Endothelial cell of umbilical vein (primary cell): Measurements from ENCODE around the gene TMEM51.

Source experiments
- EZH2 ChIP-seq: IDR thresholded peaks from 2 replicates; pipeline ENCODE4 v1.6.1; 2012; ENCODE audit warnings: borderline replicate concordance, low read depth, mild to moderate bottlenecking, moderate library complexity, low read length, inconsistent platforms; ENCODE audit not compliant: severe bottlenecking
- FOS ChIP-seq: IDR thresholded peaks from 2 replicates; pipeline ENCODE4 v1.6.1; 2011; ENCODE audit warnings: mild to moderate bottlenecking, low read length, moderate library complexity, borderline replicate concordance; ENCODE audit not compliant: insufficient read depth
- GATA2 ChIP-seq: IDR thresholded peaks from 2 replicates; pipeline ENCODE4 v1.7.0; 2011; ENCODE audit warnings: low read depth, mild to moderate bottlenecking, moderate library complexity, mixed read lengths, low read length; ENCODE audit not compliant: insufficient read length, insufficient read depth
- JUN ChIP-seq: IDR thresholded peaks from 2 replicates; pipeline ENCODE4 v1.6.1; 2011; ENCODE audit warnings: borderline replicate concordance, low read depth; ENCODE audit not compliant: insufficient read length, insufficient read depth
- MYC ChIP-seq: IDR thresholded peaks from one replicate; pipeline ENCODE4 v1.6.1; 2011; ENCODE audit warnings: mild to moderate bottlenecking, low read depth, low read length
- POLR2A ChIP-seq: IDR thresholded peaks from 2 replicates; pipeline ENCODE4 v1.6.1; 2012; ENCODE audit warnings: low read depth, mild to moderate bottlenecking, control low read depth, low read length
- POLR2AphosphoS5 ChIP-seq: IDR thresholded peaks from 2 replicates; pipeline ENCODE4 v1.6.1; 2012; ENCODE audit warnings: low read depth, mild to moderate bottlenecking, control low read depth, low read length, moderate library complexity; ENCODE audit not compliant: insufficient read depth
- TF ChIP-seq, protein P1 (sequence below), 2 donors: IDR thresholded peaks; 1 replicate in 1 of 2; 2 replicates in 1 of 2; pipeline ENCODE4 v1.5.1; 2011; ENCODE audit warnings: low read length in 2 of 2, mild to moderate bottlenecking in 2 of 2, moderate library complexity in 2 of 2, control low read depth in 1 of 2, inconsistent platforms in 1 of 2, low read depth in 1 of 2; ENCODE audit not compliant: insufficient read depth in 1 of 2; ENCODE audit errors: extremely low read depth in 1 of 2
- TF ChIP-seq, protein P2 (sequence below): IDR thresholded peaks from 2 replicates; pipeline ENCODE4 v1.6.1; 2011; ENCODE audit not compliant: insufficient read depth, insufficient read length

DNA sequence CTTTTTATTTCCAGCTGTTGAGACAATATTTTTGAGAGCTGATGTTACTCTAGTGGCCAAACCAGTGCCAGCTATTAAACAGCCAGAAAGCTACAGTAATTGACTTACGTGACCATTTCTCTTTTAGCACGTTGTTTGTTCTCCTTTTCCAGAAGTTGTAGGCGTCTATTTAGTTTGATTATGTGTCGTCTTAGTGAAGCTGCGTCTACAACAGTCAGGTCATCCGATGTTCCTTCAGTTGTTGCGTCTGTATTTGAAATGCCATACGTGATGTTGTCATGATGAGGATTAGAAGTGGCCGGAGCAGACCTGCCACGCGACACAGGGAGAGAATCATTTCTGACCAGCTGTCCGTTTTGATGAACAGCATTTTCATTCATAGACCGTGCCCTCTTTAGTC is 38.2 kb downstream of the TMEM51 start:
- TF ChIP-seq, protein P1, sequence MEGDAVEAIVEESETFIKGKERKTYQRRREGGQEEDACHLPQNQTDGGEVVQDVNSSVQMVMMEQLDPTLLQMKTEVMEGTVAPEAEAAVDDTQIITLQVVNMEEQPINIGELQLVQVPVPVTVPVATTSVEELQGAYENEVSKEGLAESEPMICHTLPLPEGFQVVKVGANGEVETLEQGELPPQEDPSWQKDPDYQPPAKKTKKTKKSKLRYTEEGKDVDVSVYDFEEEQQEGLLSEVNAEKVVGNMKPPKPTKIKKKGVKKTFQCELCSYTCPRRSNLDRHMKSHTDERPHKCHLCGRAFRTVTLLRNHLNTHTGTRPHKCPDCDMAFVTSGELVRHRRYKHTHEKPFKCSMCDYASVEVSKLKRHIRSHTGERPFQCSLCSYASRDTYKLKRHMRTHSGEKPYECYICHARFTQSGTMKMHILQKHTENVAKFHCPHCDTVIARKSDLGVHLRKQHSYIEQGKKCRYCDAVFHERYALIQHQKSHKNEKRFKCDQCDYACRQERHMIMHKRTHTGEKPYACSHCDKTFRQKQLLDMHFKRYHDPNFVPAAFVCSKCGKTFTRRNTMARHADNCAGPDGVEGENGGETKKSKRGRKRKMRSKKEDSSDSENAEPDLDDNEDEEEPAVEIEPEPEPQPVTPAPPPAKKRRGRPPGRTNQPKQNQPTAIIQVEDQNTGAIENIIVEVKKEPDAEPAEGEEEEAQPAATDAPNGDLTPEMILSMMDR (IDR thresholded peaks at IDR 0.05; ENCODE audit: extremely low read depth in 1 of 2, insufficient read depth in 1 of 2, low read depth in 1 of 2, low read length in 2 of 2): no peak
- no peak for TF ChIP-seq POLR2AphosphoS5
- no peak for TF ChIP-seq POLR2A
- no peak for TF ChIP-seq MYC
- TF ChIP-seq EZH2: no peak
- no peak for TF ChIP-seq JUN
- TF ChIP-seq, protein P2, sequence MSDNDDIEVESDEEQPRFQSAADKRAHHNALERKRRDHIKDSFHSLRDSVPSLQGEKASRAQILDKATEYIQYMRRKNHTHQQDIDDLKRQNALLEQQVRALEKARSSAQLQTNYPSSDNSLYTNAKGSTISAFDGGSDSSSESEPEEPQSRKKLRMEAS: no peak
- no peak for TF ChIP-seq GATA2
- no peak for TF ChIP-seq FOS
